Prostate gland (tissue), 2 donors: Measurements from ENCODE around the gene SOBP. TPM values are rescaled to one million over a fixed set of nuclear protein-coding genes. Genes with fewer than 3 reads are reported as not detected.

Source experiments
- DNase-seq: peaks from one replicate; pipeline ENCODE4 v3.0.0-alpha.2; 2019; ENCODE audit warnings: low spot score
- H3K27ac ChIP-seq, 2 donors: fragments of 200-600 bp; sonication (generic); 2 replicates each; pipeline ENCODE4 v1.5.1; 2017 to 2019
- H3K27me3 ChIP-seq: fragments of 200-600 bp; sonication (generic); replicated peaks from 2 replicates; pipeline ENCODE4 v1.5.1; 2019; ENCODE audit not compliant: insufficient read depth
- H3K36me3 ChIP-seq, 2 donors: fragments of 200-600 bp; sonication (generic); 1 replicate in 1 of 2; 2 replicates in 1 of 2; pipeline versions ENCODE4 v1.5.1 to v1.8.1; 2017 to 2019
- H3K4me1 ChIP-seq: fragments of 200-600 bp; sonication (generic); replicated peaks from 2 replicates; pipeline ENCODE4 v1.5.1; 2019
- H3K4me3 ChIP-seq, 2 donors: fragments of 200-600 bp; sonication (generic); 2 replicates each; pipeline ENCODE4 v1.5.1; 2017 to 2019
- H3K9me3 ChIP-seq: fragments of 200-600 bp; sonication (generic); 2 replicates; pipeline ENCODE4 v1.5.1; 2017
- POLR2A ChIP-seq: fragments of 450-650 bp; IDR thresholded peaks from one replicate; pipeline ENCODE4 v1.6.1; 2016; ENCODE audit warnings: antibody characterized with exemption, mild to moderate bottlenecking
- POLR2AphosphoS5 ChIP-seq: sonication (generic); formaldehyde crosslinking; IDR thresholded peaks from one replicate; pipeline ENCODE4 v1.6.1; 2017; ENCODE audit warnings: antibody characterized with exemption
- WGBS: methylation state at CpG from one replicate; pipeline ENCODE4 v1.1.5; 2018; 5-methylcytosine and 5-hydroxymethylcytosine counted together
- intact Hi-C: fragments of 100-400 bp; cut with DNase I; formaldehyde crosslinking; loops from one replicate; pipeline ENCODE4 v1.14.2; 2022
- total RNA-seq, 2 donors: library from RNA; depleted of rRNA; stranded (reverse); fragments of >200 nt; gene quantifications; one replicate each; pipeline ENCODE4 v1.1.0, GENCODE V29; 2016
- TF ChIP-seq, protein P1 (sequence below), 4 experiments: fragments of 200-600 bp in 2 of 4; fragments of 450-650 bp in 2 of 4; sonication (generic) in 2 of 4; IDR thresholded peaks; 1 replicate in 3 of 4; 2 replicates in 1 of 4; pipeline ENCODE4 v1.5.1; 2016 to 2019; ENCODE audit warnings: antibody characterized with exemption in 4 of 4, mild to moderate bottlenecking in 2 of 4, moderate library complexity in 2 of 4

SOBP gene
- total RNA-seq, 2 donors from 2014 or later = 15.8 to 23.3 TPM

DNA sequence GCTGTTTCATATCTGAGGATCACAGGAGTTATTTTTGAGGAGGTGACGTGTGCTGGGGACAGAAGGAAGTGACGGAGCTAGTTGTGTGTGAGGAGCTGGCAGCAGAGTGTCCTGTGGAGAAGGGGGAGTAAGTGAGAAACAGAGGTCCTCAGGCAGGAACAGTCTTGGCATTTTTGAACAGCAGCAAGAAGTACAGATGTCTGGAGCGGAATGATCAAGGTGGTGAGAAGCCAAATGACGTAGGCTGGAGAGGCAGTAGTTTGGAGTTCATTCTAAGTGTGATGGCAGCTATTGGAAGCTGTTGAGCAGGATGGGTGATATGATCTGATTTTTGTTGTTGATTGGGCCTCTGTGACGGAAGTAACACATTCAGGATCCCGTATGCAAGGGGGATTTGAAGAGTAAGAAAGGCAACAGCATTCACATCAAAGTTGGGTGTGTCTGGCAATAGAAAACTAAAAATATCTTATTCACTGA, 52.3 kb downstream of the SOBP start:
- Histone ChIP-seq H3K4me3 (no peak overlapping the region), H3K27ac (no peak overlapping the region), H3K27me3 (no peaks in the 10 kb centered on the region), H3K4me1 (no peaks in the 10 kb centered on the region), H3K36me3 (no peaks in the 10 kb centered on the region), H3K9me3 (no peaks in the 10 kb centered on the region)
- TF ChIP-seq POLR2AphosphoS5 (no peak), POLR2A (no peak)
- TF ChIP-seq, protein P1, sequence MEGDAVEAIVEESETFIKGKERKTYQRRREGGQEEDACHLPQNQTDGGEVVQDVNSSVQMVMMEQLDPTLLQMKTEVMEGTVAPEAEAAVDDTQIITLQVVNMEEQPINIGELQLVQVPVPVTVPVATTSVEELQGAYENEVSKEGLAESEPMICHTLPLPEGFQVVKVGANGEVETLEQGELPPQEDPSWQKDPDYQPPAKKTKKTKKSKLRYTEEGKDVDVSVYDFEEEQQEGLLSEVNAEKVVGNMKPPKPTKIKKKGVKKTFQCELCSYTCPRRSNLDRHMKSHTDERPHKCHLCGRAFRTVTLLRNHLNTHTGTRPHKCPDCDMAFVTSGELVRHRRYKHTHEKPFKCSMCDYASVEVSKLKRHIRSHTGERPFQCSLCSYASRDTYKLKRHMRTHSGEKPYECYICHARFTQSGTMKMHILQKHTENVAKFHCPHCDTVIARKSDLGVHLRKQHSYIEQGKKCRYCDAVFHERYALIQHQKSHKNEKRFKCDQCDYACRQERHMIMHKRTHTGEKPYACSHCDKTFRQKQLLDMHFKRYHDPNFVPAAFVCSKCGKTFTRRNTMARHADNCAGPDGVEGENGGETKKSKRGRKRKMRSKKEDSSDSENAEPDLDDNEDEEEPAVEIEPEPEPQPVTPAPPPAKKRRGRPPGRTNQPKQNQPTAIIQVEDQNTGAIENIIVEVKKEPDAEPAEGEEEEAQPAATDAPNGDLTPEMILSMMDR (IDR thresholded peaks at IDR 0.05) = no peak
- intact Hi-C loops = no loop called here
- no peak for DNase-seq
- WGBS = 90% methylated on average over 6 of the region's 6 CpGs

DNA sequence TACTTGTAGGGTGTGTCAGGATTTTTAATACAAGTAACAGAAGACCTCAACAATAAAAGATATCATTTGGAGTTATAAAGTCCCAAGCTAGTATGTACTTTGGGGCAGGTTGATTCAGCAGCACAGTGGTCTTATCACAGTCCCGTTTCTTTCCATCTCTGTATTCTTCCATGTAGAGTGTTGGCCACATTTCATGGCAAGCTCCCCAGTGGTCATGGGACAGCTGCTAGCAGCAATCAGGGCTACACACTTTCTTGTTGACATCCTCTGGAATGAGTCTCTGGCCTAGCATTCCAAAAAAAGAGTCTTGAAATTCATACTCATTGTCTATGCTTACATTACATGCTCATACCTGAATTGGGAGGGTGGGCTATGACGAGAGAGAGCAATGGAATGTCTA, 53.2 kb downstream of the SOBP start:
- 86% methylated on average over 2 of the region's 2 CpGs for WGBS
- intact Hi-C loops = no loop called here
- TF ChIP-seq POLR2A (no peak), POLR2AphosphoS5 (no peak)
- TF ChIP-seq, protein P1 (IDR thresholded peaks at IDR 0.05) = no peak
- DNase-seq = no peak
- Histone ChIP-seq H3K4me1 (no peaks in the 10 kb centered on the region), H3K4me3 (no peak overlapping the region), H3K27me3 (no peaks in the 10 kb centered on the region), H3K36me3 (no peaks in the 10 kb centered on the region), H3K27ac (no peak overlapping the region), H3K9me3 (no peaks in the 10 kb centered on the region)

DNA sequence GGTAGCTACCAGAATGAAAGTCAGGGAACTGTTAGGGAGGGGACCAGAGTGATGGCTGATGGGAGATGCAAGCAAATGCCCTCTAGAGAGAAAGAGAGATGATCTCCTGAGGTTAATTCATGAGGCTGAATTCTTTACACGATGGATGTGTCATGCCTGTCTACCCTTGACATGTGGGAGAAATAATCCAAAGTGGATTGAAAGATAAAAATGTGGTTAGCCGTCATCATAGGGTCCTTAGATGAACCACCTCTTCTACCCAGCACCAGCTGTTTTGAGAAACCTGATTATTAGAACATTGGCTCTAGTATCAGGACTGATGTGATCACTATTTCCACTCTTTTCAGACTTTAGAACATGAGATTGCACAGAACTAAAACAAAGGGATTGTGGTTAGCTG, 53.6 kb downstream of the SOBP start:
- H3K27ac ChIP-seq = no peak overlapping the region
- WGBS = 92% methylated on average over 2 of the region's 2 CpGs
- TF ChIP-seq POLR2AphosphoS5 = no peak
- TF ChIP-seq, protein P1 (IDR thresholded peaks at IDR 0.05) = no peak
- TF ChIP-seq POLR2A = no peak
- no peaks in the 10 kb centered on the region for H3K27me3 ChIP-seq
- DNase-seq = no peak
- intact Hi-C loops = no loop called here
- no peaks in the 10 kb centered on the region for H3K9me3 ChIP-seq
- no peaks in the 10 kb centered on the region for H3K36me3 ChIP-seq
- H3K4me1 ChIP-seq = no peaks in the 10 kb centered on the region
- no peak overlapping the region for H3K4me3 ChIP-seq

DNA sequence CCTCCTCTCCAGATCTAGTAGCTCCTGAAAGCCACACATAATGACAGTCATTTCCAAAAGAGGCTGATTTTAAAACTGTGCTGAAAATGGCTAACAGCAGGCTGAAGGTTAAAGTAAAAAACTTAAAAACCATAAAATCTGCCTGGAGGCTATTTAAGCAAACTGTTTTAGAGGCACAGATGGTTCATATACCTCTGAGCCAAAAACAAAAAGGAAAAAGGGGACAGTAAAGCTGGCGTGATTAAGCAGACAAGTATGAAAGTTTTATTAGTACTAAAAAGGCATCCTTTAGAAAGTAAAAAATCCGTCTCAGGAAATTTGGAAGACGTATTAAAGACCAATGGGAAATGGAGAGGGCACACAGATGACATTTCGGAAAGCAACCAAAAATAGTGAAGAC, 55.8 kb downstream of the SOBP start:
- WGBS = 28% methylated on average over 4 of the region's 4 CpGs
- H3K27ac ChIP-seq = no peak overlapping the region
- no peaks in the 10 kb centered on the region for H3K36me3 ChIP-seq
- TF ChIP-seq POLR2AphosphoS5 = no peak
- TF ChIP-seq, protein P1 (IDR thresholded peaks at IDR 0.05) = no peak
- TF ChIP-seq POLR2A = no peak
- intact Hi-C loops = no loop called here
- H3K9me3 ChIP-seq = no peaks in the 10 kb centered on the region
- H3K4me3 ChIP-seq = no peak overlapping the region
- DNase-seq = no peak
- H3K4me1 ChIP-seq = no peaks in the 10 kb centered on the region
- no peaks in the 10 kb centered on the region for H3K27me3 ChIP-seq

DNA sequence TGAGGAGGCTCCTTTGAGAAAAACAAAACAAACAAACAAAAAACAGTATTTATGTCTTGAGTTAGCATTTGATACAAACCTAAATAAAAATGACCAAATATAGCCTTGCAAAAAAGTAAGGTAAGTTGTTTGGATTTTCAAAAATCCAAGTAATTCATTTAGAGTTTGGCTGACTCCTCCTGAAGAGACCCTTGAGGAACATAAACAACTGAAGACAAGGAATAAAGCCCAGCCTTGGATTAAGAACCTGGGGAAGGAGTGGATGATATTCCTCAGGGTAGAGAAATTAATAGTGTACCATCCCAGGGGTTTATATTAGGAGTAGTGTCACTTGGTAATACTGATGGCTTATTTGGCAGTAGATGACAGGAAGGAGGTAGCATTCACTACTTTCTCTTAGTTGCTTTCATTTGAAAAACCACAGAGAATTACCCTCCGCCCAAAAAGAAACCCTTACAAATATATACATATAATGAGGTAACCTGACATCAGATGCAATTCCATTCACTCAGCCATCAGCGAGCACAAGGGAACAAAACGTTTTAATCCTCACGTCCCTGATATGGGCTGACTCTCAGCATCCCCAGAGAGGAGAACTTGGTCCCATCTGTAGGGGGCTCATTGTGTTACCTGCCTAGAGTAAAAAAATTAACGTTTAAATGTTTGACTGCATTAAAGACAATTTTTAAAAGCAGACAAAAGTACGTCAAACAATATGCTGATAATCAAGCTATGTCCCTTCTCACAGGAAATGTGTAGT, 57.0 kb downstream of the SOBP start:
- WGBS = 71% methylated on average over 6 of the region's 6 CpGs

More for the DNA sequence above, 57.0 kb downstream of the SOBP start:
- no peaks in the 10 kb centered on the region for H3K4me1 ChIP-seq
- TF ChIP-seq, protein P1 (IDR thresholded peaks at IDR 0.05) = no peak
- no peak for TF ChIP-seq POLR2AphosphoS5
- TF ChIP-seq POLR2A = no peak
- intact Hi-C loops = no loop called here
- H3K4me3 ChIP-seq = no peak overlapping the region
- no peaks in the 10 kb centered on the region for H3K27me3 ChIP-seq
- no peak for DNase-seq
- H3K36me3 ChIP-seq = no peaks in the 10 kb centered on the region
- H3K9me3 ChIP-seq = no peaks in the 10 kb centered on the region
- H3K27ac ChIP-seq = no peak overlapping the region
